HG02571 (cell line): ENCODE data around the gene ARL13B.
"Not testable (repeated sequence)": the region's sequence is repeated elsewhere in the genome, so short reads cannot be mapped to it uniquely, and the experiment has no call there.

ENCODE experiments used
- ATAC-seq: cut with Tn5 transposase; IDR thresholded peaks from one replicate; pipeline ENCODE4 v1.9.1; 2021; ENCODE audit warnings: mild to moderate bottlenecking, moderate library complexity; ENCODE audit not compliant: unreplicated experiment

Gene ARL13B

GRCh38 chr3:93994056-93994455 lies 14.1 kb downstream of the ARL13B start:
- ATAC-seq: no peak

GRCh38 chr3:94001191-94001590 lies 21.2 kb downstream of the ARL13B start:
- no peak for ATAC-seq

- no peak for ATAC-seq
Measured at GRCh38 chr3:94001827-94002495, 22.0 kb downstream of the ARL13B start.

- peak; percentile 96 for ATAC-seq
Measured at GRCh38 chr3:94004301-94004910, 24.5 kb downstream of the ARL13B start.

- ATAC-seq: no peak
Measured at GRCh38 chr3:94008253-94008652, 28.3 kb downstream of the ARL13B start.

- no peak for ATAC-seq
Measured at GRCh38 chr3:94009608-94010007, 29.7 kb downstream of the ARL13B start.

- ATAC-seq: no peak
Measured at GRCh38 chr3:94011233-94011711, 31.3 kb downstream of the ARL13B start.

GRCh38 chr3:94012185-94012584 lies 32.2 kb downstream of the ARL13B start:
- ATAC-seq: no peak

GRCh38 chr3:94015025-94015424 lies 35.1 kb downstream of the ARL13B start:
- ATAC-seq: no peak

GRCh38 chr3:94019659-94020058 lies 39.7 kb downstream of the ARL13B start:
- ATAC-seq: no peak

- no peak for ATAC-seq
Measured at GRCh38 chr3:94020293-94020692, 40.3 kb downstream of the ARL13B start.

GRCh38 chr3:94024385-94024784 lies 44.4 kb downstream of the ARL13B start:
- ATAC-seq: no peak

- no peak for ATAC-seq
Measured at GRCh38 chr3:94026623-94027022, 46.7 kb downstream of the ARL13B start.

GRCh38 chr3:94028093-94028837 lies 48.3 kb downstream of the ARL13B start, which contains the start of gene STX19:
STX19 (minus strand) TSS chr3:94028597; CDS start chr3:94015269, 13,328 bp downstream.
- no peak for ATAC-seq

GRCh38 chr3:94036909-94037507 lies 57.1 kb downstream of the ARL13B start:
- ATAC-seq: peak; percentile 71

- no peak for ATAC-seq
Measured at GRCh38 chr3:94043285-94043684, 63.3 kb downstream of the ARL13B start.

GRCh38 chr3:94044100-94044936 lies 64.4 kb downstream of the ARL13B start:
- ATAC-seq: not testable (repeated sequence)

GRCh38 chr3:94046533-94046932 lies 66.6 kb downstream of the ARL13B start:
- ATAC-seq: no peak

- no peak for ATAC-seq
Measured at GRCh38 chr3:94049267-94049666, 69.3 kb downstream of the ARL13B start.

- no peak for ATAC-seq
Measured at GRCh38 chr3:94050546-94050945, 70.6 kb downstream of the ARL13B start.
